ENCODE measurements around the gene HS3ST4.

HS3ST4 gene

DNA sequence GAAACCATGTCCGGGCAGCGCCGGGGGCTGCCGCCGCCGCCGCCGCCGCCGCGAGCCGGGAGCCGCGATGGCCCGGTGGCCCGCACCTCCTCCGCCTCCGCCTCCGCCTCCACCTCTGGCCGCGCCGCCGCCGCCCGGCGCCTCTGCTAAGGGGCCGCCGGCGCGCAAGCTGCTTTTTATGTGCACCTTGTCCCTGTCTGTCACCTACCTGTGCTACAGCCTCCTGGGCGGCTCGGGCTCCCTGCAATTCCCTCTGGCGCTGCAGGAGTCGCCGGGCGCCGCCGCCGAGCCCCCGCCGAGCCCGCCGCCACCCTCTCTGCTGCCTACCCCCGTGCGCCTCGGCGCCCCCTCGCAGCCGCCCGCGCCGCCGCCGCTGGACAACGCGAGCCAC lies 587 bp downstream of the HS3ST4 start:
- no peak overlapping the region for H3K27ac ChIP-seq
- no peak for TF ChIP-seq ZFX (IDR thresholded peaks at IDR 0.05; ENCODE audit: borderline replicate concordance)
- TF ChIP-seq, protein P1, sequence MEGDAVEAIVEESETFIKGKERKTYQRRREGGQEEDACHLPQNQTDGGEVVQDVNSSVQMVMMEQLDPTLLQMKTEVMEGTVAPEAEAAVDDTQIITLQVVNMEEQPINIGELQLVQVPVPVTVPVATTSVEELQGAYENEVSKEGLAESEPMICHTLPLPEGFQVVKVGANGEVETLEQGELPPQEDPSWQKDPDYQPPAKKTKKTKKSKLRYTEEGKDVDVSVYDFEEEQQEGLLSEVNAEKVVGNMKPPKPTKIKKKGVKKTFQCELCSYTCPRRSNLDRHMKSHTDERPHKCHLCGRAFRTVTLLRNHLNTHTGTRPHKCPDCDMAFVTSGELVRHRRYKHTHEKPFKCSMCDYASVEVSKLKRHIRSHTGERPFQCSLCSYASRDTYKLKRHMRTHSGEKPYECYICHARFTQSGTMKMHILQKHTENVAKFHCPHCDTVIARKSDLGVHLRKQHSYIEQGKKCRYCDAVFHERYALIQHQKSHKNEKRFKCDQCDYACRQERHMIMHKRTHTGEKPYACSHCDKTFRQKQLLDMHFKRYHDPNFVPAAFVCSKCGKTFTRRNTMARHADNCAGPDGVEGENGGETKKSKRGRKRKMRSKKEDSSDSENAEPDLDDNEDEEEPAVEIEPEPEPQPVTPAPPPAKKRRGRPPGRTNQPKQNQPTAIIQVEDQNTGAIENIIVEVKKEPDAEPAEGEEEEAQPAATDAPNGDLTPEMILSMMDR (IDR thresholded peaks at IDR 0.05): no peak

GRCh38 chr16:25692742-25693508 lies 1.2 kb downstream of the HS3ST4 start:
- TF ChIP-seq, protein P1 (IDR thresholded peaks at IDR 0.05): no peak
- no peak overlapping the region for H3K27ac ChIP-seq

DNA sequence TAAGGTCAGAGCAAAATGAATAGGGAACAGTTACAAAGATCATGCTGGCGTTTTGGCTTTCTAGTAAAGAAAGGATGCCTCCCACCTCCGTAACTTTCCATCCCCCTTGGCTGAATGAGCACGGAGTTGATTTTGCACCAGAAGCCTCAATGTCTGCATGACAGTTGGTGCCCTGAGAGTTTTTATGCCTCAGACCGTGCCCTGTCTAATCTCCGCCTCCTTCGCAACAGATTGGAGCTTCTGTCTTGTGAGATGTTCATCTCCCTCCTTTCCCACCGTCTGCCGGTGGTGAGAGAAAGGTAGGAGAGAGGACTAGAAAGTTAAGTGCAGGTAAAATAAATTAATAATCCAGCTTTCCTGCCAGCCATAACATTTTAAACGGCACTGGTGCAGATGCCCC lies 1.9 kb downstream of the HS3ST4 start:
- TF ChIP-seq ZFX (IDR thresholded peaks at IDR 0.05; ENCODE audit: borderline replicate concordance): no peak
- TF ChIP-seq, protein P1 (IDR thresholded peaks at IDR 0.05): no peak
- H3K27ac ChIP-seq: no peak overlapping the region

- no peak overlapping the region for H3K27ac ChIP-seq
- TF ChIP-seq ZFX (IDR thresholded peaks at IDR 0.05; ENCODE audit: borderline replicate concordance): no peak
- TF ChIP-seq, protein P1 (IDR thresholded peaks at IDR 0.05): no peak
Observed at GRCh38 chr16:25699069-25699468, 7.3 kb downstream of the HS3ST4 start.

- H3K27ac ChIP-seq: no peak overlapping the region
- TF ChIP-seq, protein P1 (IDR thresholded peaks at IDR 0.05): no peak
- TF ChIP-seq ZFX (IDR thresholded peaks at IDR 0.05; ENCODE audit: borderline replicate concordance): no peak
Observed at GRCh38 chr16:25700547-25700946, 8.8 kb downstream of the HS3ST4 start.

- H3K27ac ChIP-seq: no peak overlapping the region
- TF ChIP-seq ZFX (IDR thresholded peaks at IDR 0.05; ENCODE audit: borderline replicate concordance): no peak
- TF ChIP-seq, protein P1 (IDR thresholded peaks at IDR 0.05): no peak
Observed at GRCh38 chr16:25707553-25707952, 15.8 kb downstream of the HS3ST4 start.

DNA sequence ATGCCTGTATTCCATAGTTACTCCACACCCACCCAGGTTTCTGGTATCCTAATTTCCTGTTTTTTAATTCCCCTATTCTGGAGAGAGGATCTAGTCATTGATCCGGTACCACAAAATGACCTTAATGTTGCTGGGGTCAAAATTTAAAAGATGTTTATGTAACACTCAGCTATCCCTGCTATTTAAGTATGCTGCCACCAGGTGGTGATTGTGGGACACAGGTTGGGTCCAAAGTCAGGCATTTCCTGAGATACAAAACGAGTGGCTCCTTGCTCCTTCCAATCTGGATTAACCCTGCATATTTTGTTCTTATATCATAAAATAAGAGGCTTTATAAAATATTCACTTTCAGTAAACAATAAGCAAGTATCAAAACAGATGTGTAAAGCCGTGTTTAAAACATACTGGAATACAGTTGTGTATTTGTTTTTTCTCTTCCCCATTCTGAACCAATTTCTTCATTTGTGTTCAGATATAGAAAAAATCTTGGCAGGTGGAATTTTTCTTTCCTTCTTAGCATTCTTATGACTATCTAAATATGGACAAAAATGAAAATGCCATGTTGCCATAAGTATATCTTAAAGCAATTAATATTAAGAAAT lies 16.3 kb downstream of the HS3ST4 start:
- no peak overlapping the region for H3K27ac ChIP-seq
- no peak for TF ChIP-seq ZFX (IDR thresholded peaks at IDR 0.05; ENCODE audit: borderline replicate concordance)
- TF ChIP-seq, protein P1 (IDR thresholded peaks at IDR 0.05): peak; percentile 76
